Measurements from ENCODE around the gene MTERF1. TPM values are rescaled to one million over a fixed set of nuclear protein-coding genes. Genes with fewer than 3 reads are reported as not detected.

Gene MTERF1
- total RNA-seq, 1 experiment from 2014 or later: 19.8 TPM

- H3K18ac ChIP-seq (ENCODE audit: insufficient read length, low read depth, low read length): no peak overlapping the region
- H2AK5ac ChIP-seq (ENCODE audit: insufficient read length, low read length): no peak overlapping the region
- H3K9ac ChIP-seq (ENCODE audit: extremely low read depth, insufficient read length, low read length): no peak overlapping the region
- Mint-ChIP-seq H3K36me3 (ENCODE audit: insufficient read depth in 1 of 3, low read depth in 3 of 3) (no peaks in the 10 kb centered on the region; a peak in 1 of 7 replicates), H3K27me3 (ENCODE audit: low read depth) (no peaks in the 10 kb centered on the region; the same call in 1 of the 2 replicates), H3K4me3 (no peak overlapping the region), H3K4me1 (peaks cover 9 to 10% of the 10 kb centered on the region in 2 experiments; a peak in 3 of 4 replicates), H3K27ac (no peak overlapping the region), H3K9me3 (peaks cover 3 to 4% of the 10 kb centered on the region in 2 experiments; a peak in 3 of 5 replicates)
- H2AFZ ChIP-seq (ENCODE audit: low read length): no peak overlapping the region
- TF ChIP-seq, protein P1, sequence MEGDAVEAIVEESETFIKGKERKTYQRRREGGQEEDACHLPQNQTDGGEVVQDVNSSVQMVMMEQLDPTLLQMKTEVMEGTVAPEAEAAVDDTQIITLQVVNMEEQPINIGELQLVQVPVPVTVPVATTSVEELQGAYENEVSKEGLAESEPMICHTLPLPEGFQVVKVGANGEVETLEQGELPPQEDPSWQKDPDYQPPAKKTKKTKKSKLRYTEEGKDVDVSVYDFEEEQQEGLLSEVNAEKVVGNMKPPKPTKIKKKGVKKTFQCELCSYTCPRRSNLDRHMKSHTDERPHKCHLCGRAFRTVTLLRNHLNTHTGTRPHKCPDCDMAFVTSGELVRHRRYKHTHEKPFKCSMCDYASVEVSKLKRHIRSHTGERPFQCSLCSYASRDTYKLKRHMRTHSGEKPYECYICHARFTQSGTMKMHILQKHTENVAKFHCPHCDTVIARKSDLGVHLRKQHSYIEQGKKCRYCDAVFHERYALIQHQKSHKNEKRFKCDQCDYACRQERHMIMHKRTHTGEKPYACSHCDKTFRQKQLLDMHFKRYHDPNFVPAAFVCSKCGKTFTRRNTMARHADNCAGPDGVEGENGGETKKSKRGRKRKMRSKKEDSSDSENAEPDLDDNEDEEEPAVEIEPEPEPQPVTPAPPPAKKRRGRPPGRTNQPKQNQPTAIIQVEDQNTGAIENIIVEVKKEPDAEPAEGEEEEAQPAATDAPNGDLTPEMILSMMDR (conservative IDR thresholded peaks at IDR 0.05): no peak
- H3K14ac ChIP-seq (ENCODE audit: insufficient read depth, low read length): no peak overlapping the region
- no peak overlapping the region for H3K4ac ChIP-seq (ENCODE audit: low read depth, low read length)
- no peak overlapping the region for H4K91ac ChIP-seq (ENCODE audit: insufficient read length, low read depth, low read length)
- no peak overlapping the region for H2BK20ac ChIP-seq (ENCODE audit: low read depth, low read length, poor library complexity, severe bottlenecking)
- H4K5ac ChIP-seq (ENCODE audit: insufficient read length, low read depth, low read length): no peak overlapping the region
- no peaks in the 10 kb centered on the region for H3K27me3 ChIP-seq (ENCODE audit: insufficient read depth, low read length)
- no peak for DNase-seq
- H3K4me2 ChIP-seq (ENCODE audit: insufficient read depth, insufficient read length, low read length): no peak overlapping the region
- no peak overlapping the region for H3T11ph ChIP-seq (ENCODE audit: low read length)
- no peaks in the 10 kb centered on the region for H3K4me1 ChIP-seq (ENCODE audit: insufficient read depth, low read length)
- no peak overlapping the region for H3K27ac ChIP-seq (ENCODE audit: insufficient read length, low read depth, low read length)
- no peaks in the 10 kb centered on the region for H3K23me2 ChIP-seq (ENCODE audit: insufficient read length, low read depth, low read length, poor library complexity, severe bottlenecking)
- no peaks in the 10 kb centered on the region for H3K79me1 ChIP-seq (ENCODE audit: insufficient read depth, low read depth, low read length, poor library complexity, severe bottlenecking)
- H2BK12ac ChIP-seq (ENCODE audit: insufficient read length, low read depth, low read length): no peak overlapping the region
- no CpG with 5 or more reads among the region's 4 CpGs for WGBS (ENCODE audit: extremely low coverage, insufficient read length, low lambda C conversion rate)
- H3K23ac ChIP-seq (ENCODE audit: insufficient read length, low read depth, low read length): no peak overlapping the region
- no peak overlapping the region for H2BK15ac ChIP-seq (ENCODE audit: low read depth, low read length)
- no peak overlapping the region for H3K56ac ChIP-seq (ENCODE audit: insufficient read length, low read depth, low read length)
- H2BK120ac ChIP-seq (ENCODE audit: low read depth, low read length, poor library complexity, severe bottlenecking): no peak overlapping the region
- H2BK5ac ChIP-seq (ENCODE audit: insufficient read length, low read length): no peak overlapping the region
- no peaks in the 10 kb centered on the region for H3K79me2 ChIP-seq (ENCODE audit: insufficient read depth, low read length)
- no peak overlapping the region for H4K8ac ChIP-seq (replicated peaks; ENCODE audit: insufficient read length, low read depth, low read length)
- no peaks in the 10 kb centered on the region for H4K20me1 ChIP-seq (ENCODE audit: control insufficient read depth, insufficient read depth, insufficient read length)
- H3K9me3 ChIP-seq (ENCODE audit: control insufficient read depth, low read depth, low read length): no peaks in the 10 kb centered on the region
Observed at GRCh38 chr7:91847231-91847630, 33.3 kb downstream of the MTERF1 start.

All from H9 (cell line).